GM19397 (cell line): ENCODE measurements around the gene WASF2.
"Not testable (repeated sequence)": the region's sequence is repeated elsewhere in the genome, so short reads cannot be mapped to it uniquely, and the experiment has no call there.

Experiments used
- ATAC-seq: cut with Tn5 transposase; IDR thresholded peaks from one replicate; pipeline ENCODE4 v1.9.1; 2021; ENCODE audit warnings: mild to moderate bottlenecking, moderate library complexity; ENCODE audit not compliant: unreplicated experiment

The WASF2 gene

DNA sequence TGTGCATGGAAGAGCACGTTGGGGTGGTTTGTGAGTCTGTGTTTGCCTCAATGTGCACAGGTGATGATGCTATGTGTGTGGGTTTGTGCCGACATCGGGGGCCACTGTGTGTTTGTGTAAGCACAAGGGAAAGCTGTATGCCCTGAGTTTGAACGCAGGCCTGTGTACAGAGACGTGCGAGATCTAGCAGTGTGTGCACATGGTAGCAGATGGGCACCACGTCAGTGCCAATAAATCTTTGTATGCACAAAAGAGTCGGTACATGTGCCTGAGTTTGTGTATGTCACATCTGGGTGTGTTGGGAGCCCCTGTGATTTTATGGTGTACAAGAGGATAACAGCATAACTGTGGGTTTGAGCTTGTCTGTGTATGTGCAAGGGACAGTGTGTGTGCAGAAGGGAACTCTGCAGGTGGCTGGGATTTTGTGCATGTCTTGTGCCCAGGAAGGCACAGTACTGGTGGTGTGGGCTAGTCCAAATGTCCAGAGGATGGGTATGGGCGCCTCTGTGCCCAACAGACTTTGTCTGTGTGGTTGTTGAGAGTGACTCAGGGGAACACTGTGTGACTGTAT is 32.0 kb upstream of the WASF2 start:
- ATAC-seq, result no peak

DNA sequence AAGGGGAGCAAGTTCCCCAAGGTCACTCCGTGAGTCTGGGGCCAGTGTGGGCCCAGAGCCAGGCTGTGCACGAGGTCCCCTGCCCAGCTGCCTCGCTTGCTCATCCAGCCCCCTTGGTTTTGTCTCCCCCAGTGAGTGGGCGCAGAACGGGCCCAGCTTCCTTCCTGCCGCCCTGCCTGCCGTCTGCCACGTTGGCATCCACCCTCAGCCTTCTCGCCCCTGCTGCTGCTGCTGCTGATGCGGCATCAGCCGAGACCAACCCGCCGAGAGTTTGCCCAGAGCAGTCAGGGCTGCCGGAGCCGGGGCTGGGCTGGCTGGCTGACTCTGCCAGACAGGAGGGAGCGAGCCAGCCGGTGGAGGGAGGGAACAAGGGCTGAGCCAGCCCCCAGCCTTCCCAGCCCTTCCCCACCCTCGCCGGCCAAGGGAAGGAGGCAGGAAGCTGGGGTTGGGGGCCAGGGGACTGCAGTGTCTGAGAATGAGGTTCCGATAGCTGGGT is 31.4 kb upstream of the WASF2 start:
- no peak for ATAC-seq

DNA sequence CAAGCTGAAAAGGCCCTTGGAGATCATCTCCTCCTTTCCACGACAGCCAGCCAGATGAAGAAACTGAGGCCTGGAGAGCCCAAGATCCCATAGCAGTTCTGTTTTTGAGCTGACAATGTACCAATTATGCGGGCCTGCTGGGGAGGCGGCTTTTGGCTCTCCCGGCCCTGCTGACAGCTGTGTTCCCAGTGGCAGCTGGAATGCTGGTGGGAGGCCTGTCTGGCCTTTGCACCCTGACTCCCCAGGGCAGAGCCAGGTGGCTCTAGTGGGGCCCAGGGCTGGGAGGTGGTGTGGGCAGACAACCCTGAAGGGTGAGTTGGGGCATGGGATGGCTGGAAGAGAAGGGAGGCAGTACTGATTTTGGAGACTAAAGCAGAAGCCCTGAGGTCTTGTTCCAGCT is 30.7 kb upstream of the WASF2 start:
- ATAC-seq, result no peak

DNA sequence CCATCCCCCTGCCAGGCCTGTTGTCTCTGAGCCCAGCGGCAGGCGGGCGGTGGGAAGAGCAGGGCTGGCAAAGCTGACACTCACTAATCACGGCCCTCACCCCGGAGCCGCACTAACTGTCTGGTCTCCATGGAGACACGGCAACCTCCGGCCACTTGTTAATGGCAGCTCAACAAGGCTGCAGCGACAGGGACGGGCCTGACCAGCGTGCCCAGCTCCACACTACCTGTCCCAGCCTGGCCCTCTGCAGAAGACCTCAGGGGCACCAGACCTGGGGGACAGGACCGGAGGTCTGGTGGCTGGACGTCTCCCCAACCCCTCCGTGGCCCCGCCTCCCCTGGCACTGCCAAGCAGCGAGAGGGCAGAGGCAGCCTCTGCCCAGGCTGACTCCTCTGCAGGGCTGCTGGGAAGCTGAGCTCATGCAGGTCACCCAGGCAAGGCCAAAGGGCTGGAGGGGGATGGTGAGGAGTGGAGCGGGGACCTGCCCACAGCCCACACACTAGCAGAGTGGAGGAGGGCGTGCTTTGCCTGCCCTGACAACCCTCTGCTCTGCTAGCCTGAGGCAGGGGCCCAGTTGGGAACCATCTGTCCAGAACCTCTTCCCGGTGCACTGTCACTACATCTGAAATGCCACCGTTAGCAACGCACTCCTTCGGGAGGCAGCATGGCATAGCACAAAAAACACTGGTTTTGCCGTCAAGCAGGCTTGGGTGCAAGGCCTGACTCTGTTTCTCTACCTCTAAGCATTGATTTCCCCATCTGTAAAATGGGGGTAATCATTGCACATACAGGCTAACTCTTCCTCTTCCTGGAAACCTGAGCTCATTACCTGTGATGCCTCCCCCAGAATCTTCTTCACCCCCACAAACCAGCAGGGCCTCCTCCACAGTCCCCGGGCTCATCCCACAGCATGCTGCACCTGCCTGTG is 29.6 kb upstream of the WASF2 start:
- ATAC-seq, result no peak

DNA sequence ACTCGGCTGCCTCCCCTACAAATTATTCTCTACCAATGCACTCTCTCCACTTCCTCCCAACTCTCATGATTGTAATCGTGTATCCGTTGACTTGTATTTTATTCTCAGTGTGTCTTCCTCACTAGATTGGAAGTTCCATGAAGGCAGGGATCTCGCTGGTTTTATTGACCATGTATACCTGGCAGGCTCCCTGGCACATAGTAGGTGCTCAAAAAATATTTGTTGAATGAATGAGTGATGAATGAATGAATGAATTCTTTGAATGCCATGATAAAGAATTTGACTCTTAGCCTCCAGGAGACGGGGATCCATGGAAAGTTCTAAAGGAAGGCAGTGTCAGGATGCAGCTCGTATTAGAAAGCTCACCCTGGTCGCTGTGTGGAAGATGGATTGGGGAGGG is 28.8 kb upstream of the WASF2 start:
- no peak for ATAC-seq

DNA sequence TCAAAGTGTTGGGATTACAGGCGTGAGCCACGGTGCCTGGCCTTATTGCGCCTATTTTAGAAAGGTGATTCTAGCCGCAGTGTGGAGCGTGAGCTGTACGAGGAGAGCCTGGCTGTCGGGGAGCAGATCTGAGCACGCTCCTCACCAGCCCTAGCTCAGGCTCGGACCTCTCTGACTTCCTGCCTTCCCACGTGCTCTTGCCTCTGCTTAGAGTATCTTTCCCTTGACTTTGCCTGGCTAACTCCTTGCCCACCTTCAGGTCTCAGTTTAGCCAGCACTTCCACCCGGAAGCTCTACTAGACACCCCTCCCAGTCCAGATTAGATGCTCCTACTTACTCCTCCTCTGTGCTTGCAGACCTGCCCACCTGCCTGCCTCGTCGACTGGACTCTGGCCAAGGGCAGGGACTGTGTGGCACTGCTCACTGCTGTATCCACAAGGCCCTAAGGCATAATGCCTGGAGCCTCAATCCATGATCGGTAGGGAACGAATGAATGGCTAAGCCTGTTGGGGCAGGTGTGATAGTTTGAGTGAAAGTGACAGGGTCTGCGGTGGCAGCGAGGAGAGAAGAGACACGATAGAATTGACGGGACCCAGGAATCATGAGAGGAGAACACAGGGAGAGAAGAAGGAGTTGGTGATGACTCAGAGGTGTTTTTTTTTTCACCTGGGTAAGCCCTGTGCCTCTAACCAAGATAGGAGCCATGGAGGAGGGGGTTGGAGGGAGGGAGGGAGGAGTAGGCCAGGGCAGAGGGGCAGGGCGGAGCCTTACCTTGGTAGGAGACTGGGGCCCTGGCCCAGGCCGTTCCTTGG is 28.1 kb upstream of the WASF2 start:
- ATAC-seq, result no peak

DNA sequence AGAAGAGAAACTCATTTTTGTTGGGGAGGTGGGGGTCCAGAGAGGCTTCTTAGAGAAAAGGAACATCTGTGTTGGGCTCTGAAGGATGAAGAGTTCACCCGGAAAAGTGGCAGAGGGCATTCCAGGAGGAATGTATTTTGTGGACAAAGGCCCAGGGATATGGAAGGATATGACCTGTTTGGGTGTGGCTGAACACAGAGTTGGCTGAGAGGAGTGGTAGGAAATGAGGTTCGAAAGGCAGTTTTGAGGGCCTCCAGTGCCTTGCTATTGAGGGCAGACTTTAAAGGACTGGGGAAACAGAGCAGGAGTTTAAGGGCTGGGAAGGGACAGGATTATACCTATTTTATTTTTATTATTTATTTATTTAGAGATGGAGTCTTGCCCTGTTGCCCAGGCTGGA is 27.3 kb upstream of the WASF2 start:
- ATAC-seq, result no peak

DNA sequence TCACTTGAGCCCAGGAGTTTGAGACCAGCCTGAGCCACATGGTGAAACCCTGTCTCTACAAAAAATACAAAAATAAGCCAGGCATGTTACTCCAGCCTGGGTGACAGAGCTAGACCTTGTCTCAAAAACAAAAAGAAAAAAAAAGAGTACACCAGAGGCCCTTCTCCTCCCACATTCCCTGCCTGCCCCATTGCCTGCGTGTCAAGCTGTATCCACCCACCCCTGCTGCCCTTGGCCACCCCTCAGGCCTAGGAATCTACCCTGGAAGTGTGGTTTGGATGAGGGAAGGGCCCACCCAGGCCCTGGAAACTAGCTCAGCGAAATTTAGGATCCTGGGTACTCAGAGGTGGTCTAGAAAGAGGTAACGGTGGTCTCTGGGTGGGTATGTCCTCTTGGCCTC is 25.7 kb upstream of the WASF2 start:
- ATAC-seq, result no peak

DNA sequence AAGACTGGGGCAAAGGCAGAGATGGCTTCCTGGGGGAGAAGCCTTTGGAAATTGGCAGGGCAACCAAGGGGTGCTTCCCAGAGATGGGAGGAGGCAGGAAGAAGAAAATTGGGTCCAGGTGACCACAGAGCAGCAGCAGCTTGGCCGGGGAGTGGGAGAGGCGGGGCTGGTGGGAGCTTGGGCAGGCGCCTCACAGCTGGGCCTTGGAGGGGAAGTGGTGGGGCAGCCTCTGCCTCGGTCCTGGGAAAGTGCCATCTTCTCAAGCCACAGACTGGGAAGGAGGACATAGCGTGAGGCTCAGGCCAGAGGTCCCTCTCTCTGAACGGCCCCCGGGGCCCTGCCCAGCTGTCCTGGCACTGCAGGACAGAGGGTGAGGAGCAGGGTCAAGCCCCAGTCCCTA is 24.0 kb upstream of the WASF2 start:
- ATAC-seq, result no peak

DNA sequence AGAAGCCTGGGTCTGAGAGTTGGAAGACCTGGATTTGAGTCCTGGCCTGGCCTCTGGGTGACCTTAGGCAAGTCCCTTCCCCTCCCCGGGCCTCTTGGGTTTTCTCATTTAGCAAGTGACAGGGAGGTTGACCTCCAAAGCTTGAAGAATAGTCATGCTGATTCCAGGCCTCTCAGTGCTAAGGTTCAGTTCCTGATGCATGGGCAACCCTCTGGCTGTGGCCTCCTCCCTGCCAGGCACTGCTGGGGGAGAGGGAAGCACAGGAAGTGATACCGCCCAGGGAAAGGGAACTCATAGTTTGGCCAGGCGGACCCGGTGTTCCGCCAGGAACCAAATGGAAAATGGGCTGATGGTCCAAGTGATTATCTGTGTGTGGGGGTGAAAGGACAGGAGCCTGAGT is 23.6 kb upstream of the WASF2 start:
- no peak for ATAC-seq

DNA sequence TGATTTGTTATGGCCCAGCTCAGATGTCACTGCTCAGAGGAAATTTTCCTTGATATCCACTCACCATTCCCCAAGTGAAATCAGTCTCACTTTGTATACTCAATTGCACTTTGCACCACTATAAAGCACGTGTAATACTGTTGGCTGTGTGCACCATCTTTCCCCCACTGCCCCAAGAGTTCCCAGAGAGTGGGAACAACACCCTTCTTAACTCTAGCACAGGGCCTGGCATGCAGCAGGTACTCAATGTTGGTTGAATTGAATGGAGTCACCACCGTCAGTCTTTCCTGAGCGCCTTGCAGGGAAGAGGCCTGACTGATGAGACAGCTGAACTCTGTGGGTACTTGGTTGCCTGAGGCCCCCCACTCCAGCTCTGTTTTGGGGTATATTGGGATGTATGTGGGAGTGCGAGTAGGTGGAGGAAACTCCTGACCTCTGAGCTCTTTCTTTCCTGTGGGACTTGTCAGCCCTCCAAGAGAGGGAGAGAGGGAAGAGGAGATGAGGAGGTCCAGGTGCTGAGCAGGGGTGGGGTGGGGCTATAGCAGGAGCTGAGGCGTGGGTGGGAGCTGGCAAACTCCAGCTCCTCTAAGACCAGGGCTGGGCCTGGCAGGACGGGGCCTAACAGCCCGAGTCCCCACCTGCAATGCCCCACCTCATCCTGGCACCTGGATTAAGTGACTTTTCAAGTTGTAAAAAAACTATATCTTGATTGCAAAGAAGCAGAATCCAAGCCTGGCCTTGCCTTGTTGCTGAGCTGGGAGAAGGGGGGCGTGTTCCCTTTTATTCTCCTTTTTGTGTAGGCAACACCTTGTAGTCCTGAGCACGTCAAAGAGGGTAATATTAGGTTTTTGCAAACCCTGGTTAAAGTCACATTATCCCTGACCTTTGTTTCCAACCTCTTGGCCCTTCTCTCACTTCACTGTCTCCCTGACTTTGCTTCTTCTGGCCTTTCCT is 19.4 kb upstream of the WASF2 start:
- no peak for ATAC-seq

DNA sequence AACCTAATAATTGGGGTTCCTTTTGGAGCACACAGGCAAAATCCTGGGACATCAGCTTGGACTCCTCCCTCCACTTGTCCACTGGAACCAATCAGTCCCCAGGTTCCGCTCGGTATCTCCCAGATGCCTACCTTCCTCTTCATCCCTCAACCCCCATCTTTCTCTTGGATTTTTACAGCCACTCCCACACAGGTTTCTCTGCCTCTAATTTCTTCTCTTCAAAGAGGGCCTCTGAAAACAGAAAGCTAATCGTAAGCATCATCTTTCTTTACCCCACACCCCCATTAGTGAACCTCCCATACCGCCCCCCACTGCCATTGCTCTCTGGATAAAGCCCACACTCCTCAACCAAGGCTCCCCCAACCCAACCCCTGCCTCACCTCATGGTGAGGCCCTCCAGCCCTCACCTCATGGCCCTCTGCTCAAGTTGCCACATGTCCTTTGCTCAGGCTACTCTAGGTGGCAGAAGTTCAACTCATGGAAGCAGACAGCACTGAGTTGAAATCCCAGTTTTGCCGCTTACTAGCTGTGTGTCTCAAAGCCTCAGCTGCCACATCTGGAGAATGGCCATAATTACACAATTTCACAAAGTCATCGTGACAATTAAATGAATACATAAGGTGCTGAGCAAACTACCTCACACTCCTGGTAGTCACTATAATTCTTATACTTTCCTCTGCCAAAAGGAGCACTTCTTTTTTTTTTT is 18.1 kb upstream of the WASF2 start:
- no peak for ATAC-seq

DNA sequence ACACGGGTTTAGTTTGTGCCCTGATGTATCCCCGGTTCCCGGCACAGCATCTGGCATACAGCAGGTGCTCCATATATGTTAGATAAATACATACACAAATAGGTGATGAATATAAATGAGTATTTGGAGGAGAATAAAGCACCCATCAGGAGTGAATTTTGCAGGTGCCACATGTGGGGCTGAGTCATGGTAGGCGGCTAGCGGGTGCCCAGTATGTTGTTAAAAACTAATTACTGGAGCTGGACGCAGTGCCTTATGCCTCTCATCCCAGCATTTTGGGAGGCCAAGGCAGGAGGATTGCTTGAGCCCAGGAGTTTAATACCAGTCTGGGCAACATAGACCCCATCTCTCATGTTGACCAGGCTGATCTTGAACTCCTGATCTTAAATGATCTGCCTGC is 16.7 kb upstream of the WASF2 start:
- ATAC-seq, result no peak

DNA sequence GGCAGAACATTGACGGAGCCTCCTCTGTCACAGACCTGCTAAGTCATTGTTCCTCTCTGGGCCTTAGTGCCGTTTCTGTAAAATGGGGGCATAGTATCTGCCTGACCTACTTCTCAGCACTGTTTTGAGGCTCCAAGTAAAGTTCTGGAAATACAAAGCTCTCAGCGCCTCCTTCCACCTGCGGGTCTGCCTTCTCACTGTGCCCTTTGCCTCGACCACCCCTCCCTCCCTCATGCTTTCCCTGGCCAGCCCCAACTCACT is 15.4 kb upstream of the WASF2 start:
- ATAC-seq, result no peak

DNA sequence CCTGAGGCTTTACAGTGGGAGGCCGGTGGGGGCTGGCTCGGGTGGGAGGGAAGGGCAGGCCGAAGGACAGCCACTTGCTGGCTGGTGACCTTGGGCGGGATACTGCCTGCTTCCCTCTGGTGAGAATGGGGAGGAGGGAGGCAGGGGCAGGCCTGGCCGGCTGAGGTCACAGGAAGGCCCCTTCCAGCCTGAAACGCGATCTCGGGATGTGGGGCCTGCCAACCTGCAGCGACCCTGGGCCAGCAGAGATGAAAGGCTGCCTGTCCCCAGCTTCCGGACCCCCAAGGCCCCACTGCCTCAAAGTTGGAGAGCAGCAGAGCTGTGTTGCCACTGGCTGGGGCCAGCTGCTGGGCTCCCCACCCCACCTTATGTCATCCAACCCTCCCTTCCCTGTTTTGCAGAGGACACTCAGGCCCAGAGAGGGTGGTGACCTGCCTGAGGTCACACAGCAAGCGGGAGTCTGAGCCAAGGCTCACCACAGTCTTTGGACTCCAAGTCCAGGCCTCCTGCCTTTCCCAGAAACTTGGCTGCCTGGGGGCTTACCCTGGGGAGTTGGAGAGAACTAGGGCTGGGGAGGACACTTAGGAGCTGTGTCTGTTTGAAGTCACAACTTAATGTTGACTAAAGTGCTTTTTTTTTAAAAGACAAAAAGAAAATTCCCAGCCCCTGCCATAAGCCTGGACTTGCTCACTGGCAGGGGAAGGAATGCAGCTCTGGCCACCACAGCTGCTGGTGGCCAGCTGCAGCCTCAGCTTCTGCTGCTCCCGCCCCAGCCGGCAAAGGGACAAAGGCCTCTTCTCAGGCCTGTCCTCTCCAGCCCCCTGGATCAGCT is 14.8 kb upstream of the WASF2 start:
- ATAC-seq, result no peak

DNA sequence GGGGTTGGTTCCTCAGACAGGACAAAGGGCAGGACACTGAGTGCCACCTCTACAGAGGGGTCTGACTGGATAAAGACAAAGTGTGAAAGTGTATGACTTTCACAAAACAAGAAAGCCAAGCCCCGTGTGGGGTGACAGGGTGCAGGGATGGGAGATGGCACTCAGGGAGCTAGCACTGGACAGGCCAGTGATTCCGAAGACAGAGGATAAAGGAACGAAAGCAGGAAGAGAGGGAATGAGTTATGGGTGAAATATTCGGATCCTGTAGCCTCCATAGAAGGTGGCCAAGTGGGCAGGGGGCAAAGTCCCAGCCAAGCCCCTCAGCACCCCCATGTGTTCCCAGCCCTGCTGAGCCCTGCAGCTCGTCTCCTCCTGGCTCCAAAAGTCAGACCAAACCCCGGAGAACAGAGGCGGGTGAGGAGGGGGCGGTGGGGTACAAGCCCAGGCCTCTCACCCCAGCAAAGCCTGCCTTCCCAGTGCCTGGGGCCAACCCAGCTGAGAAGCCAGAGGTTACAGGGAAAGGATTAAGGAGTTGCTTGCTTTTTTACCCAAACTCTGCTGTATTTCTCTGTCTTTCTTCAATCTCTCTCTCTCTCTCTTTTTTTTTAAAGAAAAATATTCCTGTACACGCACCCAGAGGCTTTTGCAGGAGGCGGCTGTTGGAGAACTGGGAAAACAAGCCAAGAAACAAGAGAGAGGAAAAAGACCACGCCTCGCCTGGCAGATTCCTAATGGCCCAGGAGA is 14.0 kb upstream of the WASF2 start:
- no peak for ATAC-seq

DNA sequence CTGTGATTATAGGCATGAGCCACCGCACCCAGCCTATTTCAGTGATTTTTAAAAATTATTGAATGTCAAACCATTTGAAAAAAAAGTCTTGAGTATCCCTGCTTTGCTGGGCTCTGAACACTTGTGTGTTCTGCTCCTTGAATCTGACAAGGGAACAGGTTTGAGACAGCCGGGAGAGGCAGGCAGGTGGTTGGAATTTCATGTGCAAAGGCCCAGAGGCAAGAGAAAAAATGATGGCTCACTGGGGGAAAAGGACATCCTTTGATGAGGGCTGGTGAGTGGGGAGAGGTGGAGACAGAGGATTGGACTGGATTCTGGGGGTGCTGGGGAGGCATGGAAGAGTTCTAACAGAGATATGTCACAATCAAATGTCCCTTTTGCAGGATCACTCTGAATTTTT is 13.1 kb upstream of the WASF2 start:
- no peak for ATAC-seq

DNA sequence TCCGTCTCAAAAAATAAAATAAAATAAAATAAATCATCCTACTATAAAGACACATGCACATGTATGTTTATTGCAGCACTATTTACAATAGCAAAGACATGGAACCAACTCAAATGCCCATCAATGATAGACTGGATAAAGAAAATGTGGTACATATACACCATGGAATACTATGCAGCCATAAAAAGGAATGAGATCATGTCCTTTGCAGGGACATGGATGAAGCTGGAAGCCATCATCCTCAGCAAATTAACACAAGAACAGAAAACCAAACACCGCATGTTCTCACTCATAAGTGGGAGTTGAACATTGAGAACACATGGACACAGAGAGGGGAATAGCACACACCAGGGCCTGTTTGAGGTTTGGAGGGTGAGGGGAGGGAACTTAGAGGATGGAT is 11.2 kb upstream of the WASF2 start:
- not testable (repeated sequence) for ATAC-seq

DNA sequence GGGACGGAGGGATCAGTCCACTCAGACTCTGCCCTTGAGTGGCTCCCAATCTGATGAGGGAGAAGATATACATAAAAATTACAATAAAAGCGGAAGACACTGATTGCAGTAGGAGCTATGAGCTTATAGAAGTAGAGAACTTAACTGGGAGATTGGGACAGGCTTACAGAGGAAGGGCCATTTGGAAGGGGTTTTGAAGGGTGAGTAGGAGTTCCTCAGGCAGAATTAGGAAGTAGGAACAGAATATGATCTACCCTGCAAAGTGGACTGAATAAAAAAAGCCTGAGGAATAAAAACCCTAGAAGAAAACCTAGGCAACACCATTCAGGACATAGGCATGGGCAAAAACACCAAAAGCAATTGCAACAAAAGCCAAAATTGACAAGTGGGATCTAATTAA is 9.2 kb upstream of the WASF2 start:
- no peak for ATAC-seq
